Measurements from ENCODE around the gene TLR4. TPM values are rescaled to one million over a fixed set of nuclear protein-coding genes. Genes with fewer than 3 reads are reported as not detected.

TLR4 gene
- total RNA-seq, 2 donors from 2014 or later, result 18.1 to 31.3 TPM

DNA sequence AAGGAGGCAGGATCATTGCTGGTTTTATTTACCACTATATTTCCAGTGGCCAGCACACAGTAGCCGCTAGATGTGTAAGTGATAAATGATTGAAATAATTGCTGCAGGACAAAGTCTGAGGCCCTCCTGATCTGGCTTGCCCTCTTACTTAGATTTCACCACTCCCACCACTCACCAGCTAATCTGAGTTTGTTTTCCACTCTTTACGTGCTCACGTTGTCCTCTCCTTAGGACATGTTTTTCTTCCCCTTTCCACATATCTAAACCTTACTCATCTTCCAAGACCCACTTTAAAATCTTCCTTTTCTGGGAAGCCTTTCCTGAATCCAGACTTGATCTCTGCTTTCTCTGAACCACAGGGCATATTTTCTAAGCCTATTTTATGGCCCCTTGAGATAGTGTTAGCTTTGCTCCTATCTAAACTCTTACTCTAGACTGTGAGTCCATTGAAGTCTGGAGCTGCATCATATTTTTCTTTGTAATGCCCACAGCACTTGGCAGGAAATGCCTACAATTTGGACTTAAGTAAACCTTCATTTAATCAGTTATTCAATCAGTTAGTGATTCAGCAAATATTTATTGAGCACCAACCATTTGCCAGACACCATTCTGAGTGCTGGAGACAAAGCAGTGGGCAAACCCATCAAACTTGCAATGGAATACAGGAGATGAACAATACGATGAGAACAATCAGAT, 2.4 kb downstream of the TLR4 start:
- no peak for DNase-seq (ENCODE audit: low spot score)
- intact Hi-C loops (cut with DNase I), result no loop called here

DNA sequence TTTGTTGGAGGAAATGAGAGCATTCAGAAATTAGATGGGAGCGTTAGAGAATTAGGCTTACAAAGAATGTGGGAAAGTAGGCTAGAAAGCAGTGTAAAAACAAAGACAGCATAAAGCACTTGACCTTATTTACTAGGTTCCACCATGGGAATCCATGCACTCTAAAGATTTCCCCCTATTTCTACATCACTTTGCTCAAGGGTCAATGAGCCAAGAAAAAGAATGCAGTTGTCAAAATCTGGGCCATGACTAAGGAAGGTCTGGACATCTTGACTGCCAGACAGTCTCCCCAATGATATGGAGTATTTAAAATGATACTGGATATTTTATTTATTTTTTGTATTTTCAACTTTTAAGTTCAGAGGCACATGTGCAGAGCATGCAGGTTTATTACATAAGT, 3.4 kb downstream of the TLR4 start:
- intact Hi-C loops (cut with DNase I), result no loop called here
- DNase-seq (ENCODE audit: low spot score), result no peak

DNA sequence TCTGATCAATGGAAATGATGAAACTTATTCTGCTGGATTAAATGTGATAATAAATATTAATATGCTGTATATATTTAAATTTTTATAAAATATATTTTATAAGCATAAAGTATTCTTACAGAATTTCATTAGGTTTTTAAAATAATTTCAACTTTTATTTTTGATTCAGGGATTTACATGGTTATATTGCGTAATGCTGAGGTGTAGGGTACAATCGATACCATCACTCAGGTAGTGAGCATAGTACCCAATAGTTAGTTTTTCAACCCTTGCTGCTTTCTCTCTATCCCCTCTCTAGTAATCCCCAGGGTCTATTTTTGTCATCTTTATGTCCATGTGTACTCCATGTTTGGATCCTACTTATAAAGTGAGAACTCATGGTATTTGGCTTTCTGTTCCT, 5.7 kb downstream of the TLR4 start:
- intact Hi-C loops (cut with DNase I), result no loop called here
- DNase-seq (ENCODE audit: low spot score), result no peak

DNA sequence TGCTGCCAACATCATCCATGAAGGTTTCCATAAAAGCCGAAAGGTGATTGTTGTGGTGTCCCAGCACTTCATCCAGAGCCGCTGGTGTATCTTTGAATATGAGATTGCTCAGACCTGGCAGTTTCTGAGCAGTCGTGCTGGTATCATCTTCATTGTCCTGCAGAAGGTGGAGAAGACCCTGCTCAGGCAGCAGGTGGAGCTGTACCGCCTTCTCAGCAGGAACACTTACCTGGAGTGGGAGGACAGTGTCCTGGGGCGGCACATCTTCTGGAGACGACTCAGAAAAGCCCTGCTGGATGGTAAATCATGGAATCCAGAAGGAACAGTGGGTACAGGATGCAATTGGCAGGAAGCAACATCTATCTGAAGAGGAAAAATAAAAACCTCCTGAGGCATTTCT, 10.1 kb downstream of the TLR4 start:
- DNase-seq (ENCODE audit: low spot score), result no peak
- intact Hi-C loops (cut with DNase I), result no loop called here

DNA sequence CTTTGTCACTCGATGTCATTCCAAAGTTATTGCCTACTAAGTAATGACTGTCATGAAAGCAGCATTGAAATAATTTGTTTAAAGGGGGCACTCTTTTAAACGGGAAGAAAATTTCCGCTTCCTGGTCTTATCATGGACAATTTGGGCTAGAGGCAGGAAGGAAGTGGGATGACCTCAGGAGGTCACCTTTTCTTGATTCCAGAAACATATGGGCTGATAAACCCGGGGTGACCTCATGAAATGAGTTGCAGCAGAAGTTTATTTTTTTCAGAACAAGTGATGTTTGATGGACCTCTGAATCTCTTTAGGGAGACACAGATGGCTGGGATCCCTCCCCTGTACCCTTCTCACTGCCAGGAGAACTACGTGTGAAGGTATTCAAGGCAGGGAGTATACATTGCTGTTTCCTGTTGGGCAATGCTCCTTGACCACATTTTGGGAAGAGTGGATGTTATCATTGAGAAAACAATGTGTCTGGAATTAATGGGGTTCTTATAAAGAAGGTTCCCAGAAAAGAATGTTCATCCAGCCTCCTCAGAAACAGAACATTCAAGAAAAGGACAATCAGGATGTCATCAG, 11.3 kb downstream of the TLR4 start:
- intact Hi-C loops (cut with DNase I), result no loop called here

DNA sequence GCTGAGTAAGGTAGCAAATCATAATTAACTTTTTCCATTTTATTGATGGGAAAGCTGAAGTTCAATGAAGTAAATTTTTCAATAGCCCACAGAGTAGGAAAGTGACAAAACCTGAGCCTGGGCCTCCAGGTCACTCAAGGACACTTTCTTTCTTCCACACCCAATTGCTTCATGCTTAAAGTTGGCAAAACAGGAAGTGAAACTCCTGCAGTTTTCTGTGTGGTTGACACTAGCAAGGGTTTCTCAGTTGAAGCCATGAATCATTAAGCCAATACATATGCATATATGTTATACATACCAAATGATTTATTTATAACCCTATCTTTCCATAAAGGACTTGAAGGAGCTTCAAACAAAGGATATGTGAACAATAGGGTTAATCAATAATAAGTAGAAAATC, 13.9 kb downstream of the TLR4 start:
- intact Hi-C loops (cut with DNase I), result no loop called here
- DNase-seq (ENCODE audit: low spot score), result no peak

More for the DNA sequence above, 11.3 kb downstream of the TLR4 start:
- DNase-seq (ENCODE audit: low spot score), result no peak

DNA sequence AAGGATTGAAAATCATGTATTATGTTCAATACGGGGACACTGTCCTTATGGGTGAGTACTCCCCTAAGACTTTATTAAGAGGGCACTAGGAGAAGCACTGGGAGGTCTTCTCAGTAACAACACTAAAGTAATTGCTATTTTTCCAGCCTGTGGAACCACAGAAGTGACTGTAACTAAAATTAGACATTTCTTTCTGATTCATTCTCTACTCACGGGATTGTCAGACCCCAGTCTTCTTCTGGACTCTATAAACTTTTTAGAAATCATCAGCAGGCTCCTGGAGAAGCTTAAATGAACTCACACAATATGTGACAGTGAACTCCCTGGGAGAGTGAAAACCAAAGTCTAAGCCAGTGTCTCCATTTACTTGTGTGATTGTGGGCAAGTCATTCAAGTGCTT, 14.5 kb downstream of the TLR4 start:
- DNase-seq (ENCODE audit: low spot score), result no peak
- intact Hi-C loops (cut with DNase I), result no loop called here

DNA sequence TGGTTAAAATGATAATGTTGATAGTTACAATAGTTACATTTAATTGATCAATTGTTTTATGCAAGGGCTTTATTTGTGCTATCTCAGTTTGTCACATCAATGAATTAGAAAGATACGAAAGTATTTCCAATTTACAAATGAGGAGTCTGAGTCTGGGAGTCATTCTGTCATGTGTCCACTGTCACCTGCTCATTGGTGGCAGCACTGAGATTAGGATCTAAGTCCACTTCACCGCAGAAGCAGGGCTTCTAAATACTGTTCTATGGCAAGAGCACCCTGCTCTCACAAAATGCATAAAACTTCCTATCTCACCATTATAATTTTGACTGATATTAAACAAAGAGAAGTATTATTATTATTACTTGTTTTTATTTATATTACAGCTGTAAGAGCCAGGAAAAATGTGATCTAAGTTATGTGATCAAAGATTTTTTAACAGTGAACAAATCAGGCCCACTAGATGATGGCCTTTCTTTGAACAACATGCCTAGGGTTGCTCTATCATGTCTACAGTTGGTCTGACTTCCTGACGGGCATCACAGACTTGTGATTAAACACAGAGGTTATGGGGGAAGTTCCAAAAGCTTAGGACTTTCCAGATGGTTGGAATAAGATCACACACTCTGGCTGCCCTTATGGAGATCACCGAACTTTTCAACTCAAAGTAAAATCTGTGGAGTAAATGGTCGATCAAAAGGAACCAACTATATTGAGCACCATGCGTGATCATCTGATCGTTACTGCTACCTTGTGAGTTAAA, 15.1 kb downstream of the TLR4 start:
- no peak for DNase-seq (ENCODE audit: low spot score)
- intact Hi-C loops (cut with DNase I), result no loop called here

DNA sequence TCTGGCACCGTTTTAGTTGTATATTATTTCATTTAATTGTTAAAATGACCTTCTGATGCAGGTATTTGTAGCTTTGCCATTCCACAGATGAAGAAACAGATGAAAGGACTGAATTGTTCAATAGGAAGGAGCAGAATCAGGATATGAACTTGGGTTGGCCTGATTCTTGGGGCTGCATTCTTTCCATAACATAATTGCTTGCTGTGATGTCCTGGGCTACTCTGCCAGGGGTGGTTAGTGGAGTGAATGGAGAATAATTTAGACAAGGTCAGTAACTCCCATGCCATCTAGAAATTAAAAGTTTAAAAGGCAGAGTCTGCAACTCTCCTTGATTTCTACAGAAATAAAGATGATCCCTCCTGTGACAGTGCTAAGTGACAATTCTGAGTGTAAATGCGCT, 15.9 kb downstream of the TLR4 start:
- intact Hi-C loops (cut with DNase I), result no loop called here
- no peak for DNase-seq (ENCODE audit: low spot score)

DNA sequence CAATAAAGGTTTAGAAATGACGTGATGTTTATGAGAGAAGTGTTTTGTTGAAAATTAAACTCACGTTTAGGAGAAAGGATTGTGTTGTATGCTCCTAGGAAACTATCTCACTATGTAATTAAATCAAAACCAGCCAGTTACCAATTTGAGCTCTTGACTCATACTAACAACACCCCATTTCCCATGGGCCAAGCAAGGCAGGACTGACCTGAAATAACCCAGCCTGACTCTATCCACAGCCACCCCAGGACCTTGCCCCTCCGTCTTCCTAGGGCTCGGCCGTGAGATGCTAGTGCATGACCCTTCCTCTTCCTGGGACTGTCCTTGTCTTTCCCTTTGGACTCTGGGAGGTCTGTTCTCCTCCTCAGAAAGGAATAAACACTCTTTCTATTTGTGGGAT, 16.4 kb downstream of the TLR4 start:
- DNase-seq (ENCODE audit: low spot score), result no peak
- intact Hi-C loops (cut with DNase I), result no loop called here

DNA sequence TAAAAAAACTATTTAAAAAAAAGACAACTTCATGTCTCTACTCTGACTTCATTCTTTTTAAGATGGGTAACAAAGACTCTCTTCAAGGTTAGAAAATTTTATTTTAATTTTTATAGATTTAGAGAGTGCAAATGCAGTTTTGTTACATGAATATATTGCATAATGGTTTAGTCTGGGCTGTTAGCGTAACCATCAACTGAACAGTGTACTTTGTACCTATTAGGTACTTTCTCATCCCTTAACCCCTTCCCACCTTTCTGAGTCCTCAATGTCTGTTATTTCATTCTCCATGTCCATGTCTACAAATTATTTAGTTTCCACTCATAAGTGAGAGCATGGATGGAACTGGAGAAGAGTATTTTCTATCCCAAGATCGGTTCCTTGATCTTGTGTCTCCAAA, 16.8 kb downstream of the TLR4 start:
- intact Hi-C loops (cut with DNase I), result no loop called here

DNA sequence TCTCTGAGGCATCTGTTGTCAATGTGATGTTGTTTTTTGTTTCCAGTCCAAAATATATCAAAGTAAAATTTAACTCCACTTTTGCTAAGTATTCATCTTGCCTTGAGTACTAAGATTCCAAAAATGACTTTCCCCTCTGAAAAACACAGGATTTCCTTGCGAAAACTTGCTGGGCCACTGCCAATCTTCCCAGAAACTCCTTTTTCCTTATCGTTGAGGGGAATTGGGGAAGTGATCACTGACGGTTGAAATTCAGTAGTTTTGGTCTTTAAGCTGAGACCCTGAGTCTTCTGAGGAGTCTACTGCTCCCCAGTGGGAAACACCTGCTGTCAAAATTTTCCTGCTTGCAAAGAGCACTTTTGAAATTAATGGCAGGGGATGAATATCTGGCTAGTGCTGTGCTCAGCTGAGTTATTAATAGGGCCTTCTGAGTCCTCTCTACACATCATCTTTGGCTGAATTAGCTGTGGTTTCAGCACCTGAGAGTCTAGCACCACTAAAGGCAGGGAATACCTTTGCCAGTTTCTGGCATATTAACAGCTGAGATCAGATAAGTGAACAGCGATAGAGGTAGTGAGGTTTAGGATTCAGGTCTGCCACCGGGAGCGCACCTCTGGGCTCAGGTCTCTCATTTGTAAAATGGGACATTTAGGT, 18.0 kb downstream of the TLR4 start:
- intact Hi-C loops (cut with DNase I), result no loop called here
- no peak for DNase-seq (ENCODE audit: low spot score)

More for the DNA sequence above, 16.8 kb downstream of the TLR4 start:
- DNase-seq (ENCODE audit: low spot score), result no peak

DNA sequence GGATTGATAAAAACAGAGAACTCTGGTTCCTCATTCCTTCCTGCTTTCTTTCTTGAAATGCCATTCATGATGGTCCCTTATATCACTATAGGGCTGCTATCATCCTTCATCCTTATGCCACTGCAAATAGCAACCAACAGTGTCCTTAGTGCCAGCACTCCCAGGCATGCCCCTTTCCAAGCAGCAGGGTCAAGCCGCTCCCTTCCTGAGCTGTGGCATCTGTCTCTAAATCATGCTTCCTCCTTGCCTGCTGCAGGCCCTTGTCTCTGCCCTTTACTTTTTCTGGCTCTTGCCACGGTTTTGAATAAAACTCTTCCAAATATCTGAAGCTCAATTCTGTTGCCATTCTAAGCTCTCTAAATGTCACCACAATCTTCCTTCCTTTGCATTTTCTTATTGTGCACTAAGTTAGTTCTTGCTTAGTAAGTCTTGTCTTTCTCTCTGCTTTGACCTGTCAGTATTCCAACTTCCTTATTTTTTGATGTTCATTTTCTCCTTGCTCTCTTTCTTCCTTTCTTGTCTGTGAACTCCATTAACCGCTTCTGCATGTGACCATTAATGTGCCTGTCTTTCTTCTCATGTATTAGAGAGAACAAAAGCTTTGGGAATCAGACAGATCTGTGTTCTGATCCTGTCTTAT, 19.9 kb downstream of the TLR4 start:
- intact Hi-C loops (cut with DNase I), result no loop called here
- no peak for DNase-seq (ENCODE audit: low spot score)

DNA sequence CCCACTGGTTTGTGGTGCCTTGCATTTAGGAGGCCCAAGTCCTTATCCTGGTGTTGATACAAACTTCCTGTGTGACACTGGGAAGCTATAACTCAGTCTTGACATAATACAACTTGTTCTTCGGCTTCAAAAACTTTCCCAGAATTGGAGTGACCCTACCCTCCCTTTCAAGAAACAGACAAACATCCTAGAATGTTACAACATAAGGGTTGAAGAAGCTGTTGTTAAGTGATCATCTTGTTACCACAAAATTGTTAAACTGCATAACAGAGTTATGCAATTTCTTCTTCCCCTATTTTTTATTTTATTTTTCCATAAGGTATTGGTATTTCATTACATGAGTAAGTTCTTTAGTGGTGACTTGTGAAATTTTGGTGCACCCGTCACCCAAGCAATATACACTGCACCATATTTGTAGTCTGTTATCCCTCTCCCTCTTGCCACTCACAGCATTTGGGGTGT, 21.3 kb downstream of the TLR4 start:
- intact Hi-C loops (cut with DNase I), result no loop called here
- DNase-seq (ENCODE audit: low spot score), result no peak

DNA sequence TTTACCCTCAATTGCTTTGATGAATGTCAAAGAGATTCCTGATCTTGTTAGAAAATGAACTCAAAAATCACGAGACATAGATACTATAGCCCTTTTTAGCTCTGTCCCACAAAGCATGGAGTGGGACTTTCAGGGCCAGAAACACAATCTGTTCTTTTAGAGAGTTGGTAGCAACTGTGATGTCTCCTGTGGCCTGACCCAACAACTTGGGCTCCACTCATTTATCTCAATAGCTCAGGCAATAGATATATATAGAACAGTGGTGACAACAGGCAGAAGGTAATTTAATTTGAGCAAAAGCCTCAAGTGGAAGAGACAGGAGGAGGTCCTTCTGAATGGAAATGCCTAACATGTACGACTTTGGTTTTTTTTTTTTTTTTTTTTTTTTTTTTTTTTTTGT, 25.2 kb downstream of the TLR4 start:
- DNase-seq (ENCODE audit: low spot score), result no peak
- intact Hi-C loops (cut with DNase I), result no loop called here

DNA sequence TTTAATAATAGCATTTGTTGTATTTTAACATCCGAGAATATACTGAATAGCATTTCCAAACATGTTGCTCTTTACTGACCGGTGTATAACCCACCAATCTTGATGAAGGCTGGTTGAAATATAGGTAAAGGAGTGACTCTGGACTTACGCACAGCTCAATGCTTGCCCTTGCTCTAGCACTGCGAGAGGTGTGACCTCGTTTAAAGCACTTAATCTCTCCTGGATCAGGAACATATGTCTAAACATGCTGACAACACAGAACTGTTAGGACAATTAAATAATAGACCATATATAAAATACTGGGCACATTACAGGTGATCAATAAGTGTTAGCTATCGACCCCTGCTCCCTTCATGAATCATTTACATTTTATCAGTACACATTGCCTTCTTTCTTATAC, 28.3 kb downstream of the TLR4 start:
- no peak for DNase-seq (ENCODE audit: low spot score)

DNA sequence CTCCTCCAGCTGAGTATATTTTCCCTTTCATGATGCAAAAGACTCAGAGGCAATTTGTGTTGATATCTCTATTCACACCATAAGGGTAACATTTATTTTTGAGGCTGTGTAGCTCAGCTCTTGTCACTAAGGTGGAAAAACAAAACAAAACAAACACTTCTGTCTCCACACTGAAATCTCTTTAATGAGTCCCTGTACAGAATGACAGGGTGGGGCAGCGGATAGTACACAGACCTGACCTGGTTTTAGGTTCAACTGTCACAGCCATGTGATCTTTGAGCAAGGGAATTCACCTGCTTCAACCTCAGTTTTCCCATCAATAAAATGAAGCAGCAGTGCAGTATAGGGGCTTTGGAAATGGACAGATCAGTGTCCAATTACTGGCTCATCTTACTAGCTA, 29.3 kb downstream of the TLR4 start:
- intact Hi-C loops (cut with DNase I), result no loop called here
- no peak for DNase-seq (ENCODE audit: low spot score)

More for the DNA sequence above, 28.3 kb downstream of the TLR4 start:
- intact Hi-C loops (cut with DNase I), result no loop called here

DNA sequence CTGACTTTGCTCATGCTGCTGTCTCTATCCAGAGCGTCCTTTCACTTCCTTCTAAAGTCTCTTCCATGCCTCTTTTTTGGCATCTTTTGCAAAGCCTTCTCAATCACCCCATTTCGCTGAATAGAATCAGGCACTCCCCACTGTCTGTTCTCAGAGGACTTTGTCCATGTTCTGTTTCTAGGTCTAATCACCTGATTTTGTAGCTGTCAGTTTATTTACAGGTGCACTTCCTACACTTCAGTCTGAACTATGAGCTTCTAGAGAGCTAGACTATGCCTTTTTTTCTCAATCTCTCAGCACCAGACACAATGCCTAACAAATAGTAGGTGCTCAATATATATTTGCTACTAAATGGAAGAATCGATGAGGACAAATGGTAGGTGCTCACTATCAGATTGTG, 29.9 kb downstream of the TLR4 start:
- intact Hi-C loops (cut with DNase I), result no loop called here
- DNase-seq (ENCODE audit: low spot score), result no peak

DNA sequence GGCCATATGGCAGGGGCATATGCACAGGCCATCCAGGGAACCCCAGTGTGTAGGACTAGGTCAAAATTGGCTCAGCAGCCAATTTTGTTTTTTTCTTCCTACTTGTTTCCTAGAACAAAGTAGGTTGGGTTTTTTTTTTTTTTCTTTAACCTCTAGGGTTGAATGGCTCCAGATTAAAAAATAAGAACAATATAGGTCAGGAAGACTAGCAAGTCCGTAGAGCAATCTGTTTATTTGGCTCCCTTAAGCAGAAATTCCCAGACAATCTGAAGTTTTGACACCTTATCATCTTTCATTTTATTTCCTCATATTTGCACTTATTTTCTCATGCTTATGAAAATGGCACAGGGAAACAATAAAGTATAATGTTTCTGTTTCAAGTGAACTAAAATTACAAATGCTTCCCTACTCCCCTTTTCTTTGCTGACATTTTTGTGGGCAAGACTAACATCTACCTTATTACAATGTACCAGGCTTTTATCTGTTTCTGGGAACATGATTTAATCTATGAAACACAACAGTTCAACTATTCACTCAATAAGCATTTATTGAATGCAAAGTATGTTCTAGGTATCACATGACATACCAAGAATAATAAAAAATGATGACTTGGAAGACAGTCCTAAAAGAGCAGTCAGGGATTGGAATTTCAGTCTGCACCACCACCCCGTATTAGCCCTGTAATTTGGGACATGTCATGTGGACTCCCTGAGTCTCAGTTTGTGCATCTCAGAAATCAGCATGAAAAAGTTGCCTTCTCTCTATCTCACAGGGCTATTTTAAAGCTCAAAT, 30.5 kb downstream of the TLR4 start:
- intact Hi-C loops (cut with DNase I), result no loop called here
- no peak for DNase-seq (ENCODE audit: low spot score)
